NCI-H2196 (cell line): Measurements from ENCODE around the gene PTPRC.
"Not testable (repeated sequence)": the region's sequence is repeated elsewhere in the genome, so short reads cannot be mapped to it uniquely, and the experiment has no call there.

Experiments
- DNase-seq: peaks from one replicate; lab custom pipeline; 2025; ENCODE audit not compliant: unreplicated experiment; lab: John Stamatoyannopoulos, UW

Gene PTPRC, protein sequence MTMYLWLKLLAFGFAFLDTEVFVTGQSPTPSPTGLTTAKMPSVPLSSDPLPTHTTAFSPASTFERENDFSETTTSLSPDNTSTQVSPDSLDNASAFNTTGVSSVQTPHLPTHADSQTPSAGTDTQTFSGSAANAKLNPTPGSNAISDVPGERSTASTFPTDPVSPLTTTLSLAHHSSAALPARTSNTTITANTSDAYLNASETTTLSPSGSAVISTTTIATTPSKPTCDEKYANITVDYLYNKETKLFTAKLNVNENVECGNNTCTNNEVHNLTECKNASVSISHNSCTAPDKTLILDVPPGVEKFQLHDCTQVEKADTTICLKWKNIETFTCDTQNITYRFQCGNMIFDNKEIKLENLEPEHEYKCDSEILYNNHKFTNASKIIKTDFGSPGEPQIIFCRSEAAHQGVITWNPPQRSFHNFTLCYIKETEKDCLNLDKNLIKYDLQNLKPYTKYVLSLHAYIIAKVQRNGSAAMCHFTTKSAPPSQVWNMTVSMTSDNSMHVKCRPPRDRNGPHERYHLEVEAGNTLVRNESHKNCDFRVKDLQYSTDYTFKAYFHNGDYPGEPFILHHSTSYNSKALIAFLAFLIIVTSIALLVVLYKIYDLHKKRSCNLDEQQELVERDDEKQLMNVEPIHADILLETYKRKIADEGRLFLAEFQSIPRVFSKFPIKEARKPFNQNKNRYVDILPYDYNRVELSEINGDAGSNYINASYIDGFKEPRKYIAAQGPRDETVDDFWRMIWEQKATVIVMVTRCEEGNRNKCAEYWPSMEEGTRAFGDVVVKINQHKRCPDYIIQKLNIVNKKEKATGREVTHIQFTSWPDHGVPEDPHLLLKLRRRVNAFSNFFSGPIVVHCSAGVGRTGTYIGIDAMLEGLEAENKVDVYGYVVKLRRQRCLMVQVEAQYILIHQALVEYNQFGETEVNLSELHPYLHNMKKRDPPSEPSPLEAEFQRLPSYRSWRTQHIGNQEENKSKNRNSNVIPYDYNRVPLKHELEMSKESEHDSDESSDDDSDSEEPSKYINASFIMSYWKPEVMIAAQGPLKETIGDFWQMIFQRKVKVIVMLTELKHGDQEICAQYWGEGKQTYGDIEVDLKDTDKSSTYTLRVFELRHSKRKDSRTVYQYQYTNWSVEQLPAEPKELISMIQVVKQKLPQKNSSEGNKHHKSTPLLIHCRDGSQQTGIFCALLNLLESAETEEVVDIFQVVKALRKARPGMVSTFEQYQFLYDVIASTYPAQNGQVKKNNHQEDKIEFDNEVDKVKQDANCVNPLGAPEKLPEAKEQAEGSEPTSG (N-terminal part only)

DNA sequence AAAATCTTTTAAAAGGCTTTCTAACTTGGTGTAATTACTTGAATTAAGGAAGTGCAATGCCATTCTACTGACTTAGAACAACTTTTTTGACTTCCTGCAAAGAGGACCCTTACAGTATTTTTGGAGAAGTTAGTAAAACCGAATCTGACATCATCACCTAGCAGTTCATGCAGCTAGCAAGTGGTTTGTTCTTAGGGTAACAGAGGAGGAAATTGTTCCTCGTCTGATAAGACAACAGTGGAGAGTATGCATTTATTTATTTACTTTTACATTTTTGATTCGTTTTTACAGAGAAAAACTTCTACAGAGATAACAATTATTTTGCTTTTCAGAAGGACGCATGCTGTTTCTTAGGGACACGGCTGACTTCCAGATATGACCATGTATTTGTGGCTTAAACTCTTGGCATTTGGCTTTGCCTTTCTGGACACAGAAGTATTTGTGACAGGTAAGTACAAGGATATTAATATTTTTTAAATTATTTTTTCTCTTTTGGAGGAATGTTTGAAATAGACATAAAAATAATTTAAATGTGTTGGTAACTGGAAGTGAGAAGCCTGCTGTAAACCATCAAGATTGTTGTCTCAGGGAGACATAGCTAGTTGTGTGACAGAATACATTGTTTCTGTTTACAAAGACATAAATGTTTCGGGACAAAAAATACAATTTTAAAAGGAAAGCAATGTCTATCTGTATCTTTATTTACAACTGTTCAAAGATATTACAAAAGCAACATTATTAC, at the start of gene PTPRC:
Gene PTPRC (plus strand): TSS at position 147 of the 742 bp plus-strand sequence. CDS start 229 bp downstream, at position 376.
- DNase-seq = no peak

DNA sequence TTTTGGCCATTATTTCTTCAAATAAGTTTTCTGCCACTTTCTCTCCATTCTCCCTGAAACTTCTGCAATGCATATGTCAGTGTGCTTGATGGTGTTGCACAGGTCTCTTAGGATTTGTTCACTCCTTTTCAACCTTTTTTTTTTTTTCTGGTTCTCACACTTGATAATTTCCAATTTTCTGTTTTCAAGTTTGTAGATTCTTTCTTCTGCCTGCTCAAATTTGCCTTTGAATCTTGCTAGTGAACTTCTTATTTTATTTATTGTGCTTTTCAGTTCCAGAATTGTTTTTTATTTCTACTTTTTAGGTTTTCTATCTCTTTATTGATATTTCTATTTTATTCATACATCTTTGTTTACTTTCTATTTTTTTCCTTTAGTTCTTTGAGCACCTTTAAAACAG, 48.4 kb upstream of the PTPRC start:
- no peak for DNase-seq

DNA sequence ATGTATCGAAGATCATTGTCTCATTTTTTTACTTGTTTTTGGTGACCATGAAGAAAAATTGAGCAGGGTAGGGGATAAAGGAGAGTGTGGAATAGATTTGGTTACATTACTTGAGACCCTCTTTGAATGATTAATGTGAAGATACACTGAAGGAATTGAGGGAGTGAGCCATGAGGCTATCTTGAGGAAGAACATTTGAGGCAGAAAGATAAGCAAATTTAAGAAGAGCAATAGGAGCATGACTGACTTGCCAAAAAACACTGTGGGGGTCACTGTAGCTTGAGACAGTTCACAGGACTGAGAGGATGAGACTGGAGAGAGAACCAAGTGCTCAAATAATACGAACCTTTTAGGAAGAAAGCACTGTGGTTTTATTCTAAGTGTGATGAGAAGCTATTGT, 43.1 kb upstream of the PTPRC start:
- no peak for DNase-seq

DNA sequence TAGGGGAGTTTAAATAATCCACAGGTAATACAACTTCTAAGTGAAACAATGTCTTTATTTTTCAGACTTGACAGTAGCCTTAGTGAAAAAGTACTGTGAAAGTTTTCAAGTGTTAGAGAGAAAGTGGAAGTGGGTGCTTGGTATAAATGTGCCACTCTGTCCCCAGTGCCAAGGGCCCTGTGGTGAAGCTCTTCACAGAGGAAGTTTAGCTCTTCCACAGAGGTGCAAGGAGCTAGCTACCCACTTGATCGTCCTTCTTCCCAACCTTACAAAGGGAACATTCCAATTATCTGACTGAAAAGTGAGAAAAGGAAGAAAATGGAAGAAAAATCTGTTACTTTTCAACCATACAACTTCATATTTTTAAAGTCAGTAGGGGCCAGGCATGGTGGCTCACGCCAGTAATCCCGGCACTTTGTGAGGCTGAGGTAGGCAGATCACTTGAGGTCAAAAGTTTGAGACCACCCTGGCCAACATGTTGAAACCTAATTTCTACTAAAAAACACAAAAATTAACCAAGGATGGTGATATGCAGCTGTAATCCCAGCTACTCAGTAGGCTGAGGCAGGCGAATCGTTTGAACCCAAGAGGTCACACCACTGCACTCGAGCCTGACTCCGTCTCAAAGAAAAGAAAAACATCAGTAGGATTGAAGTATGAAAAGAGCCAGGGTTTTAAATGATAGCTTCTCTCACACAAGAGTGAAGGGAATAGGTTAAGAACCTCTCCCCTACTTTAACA, 41.0 kb upstream of the PTPRC start:
- no peak for DNase-seq

DNA sequence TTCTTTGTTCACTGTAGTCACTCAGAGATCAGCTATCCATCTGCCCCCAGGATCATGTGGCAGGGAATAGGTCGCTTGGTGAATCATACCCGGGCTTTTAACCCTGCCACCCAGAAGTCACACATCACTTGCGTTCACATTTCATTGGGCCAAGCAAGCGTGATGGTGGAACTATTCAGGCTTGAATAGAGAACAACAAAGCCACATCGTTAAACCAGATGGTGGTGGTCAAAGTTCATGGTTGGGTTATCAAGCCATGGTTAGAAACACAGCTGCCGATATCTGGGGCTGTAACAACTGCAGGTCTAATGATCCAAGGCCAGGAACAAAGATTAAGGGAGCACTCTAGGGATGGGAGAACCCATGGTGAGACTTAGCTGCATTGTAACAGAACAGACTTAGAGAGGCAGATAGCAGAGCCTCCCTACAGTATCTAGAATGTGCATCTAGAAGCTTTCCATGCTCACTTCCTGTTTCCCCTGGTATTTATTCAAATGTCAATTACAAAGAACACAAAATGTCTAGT, 40.0 kb upstream of the PTPRC start:
- DNase-seq = no peak

DNA sequence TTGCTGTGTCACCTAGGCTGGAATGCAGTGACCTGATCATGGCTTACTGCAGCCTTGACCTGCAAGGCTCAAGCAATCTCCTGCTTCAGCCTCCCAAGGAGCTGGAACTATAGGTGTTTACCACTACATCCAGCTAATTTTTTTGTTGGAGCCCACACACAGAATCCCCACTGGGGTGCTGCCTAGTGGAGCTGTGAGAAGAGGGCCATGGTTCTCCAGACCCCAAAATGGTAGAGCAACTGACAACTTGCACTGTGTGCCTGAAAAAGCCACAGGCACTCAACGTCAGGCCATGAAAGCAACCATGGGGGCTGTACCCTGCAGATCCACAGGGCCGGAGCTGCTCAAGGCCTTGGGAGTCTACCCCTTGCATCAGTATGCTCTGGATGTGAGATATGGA, 39.1 kb upstream of the PTPRC start:
- DNase-seq = no peak

DNA sequence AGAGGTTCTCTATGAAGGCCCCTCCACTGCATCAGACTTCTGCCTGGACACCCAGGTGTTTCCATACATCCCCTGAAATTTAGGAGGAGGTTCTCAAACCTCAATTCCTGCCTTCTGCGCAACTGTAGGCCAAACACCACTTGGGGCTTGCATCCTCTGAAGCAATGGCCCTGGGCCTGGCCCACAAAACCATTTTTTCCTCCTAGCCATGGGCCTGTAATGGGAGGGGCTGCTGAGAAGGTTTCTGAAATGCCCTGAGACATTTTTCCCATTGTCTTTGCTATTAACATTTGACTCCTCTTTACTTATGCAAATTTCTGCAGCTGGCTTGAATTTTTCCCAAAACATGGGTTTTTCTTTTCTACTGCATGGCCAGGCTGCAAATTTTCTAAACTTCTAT, 37.9 kb upstream of the PTPRC start:
- DNase-seq = no peak

DNA sequence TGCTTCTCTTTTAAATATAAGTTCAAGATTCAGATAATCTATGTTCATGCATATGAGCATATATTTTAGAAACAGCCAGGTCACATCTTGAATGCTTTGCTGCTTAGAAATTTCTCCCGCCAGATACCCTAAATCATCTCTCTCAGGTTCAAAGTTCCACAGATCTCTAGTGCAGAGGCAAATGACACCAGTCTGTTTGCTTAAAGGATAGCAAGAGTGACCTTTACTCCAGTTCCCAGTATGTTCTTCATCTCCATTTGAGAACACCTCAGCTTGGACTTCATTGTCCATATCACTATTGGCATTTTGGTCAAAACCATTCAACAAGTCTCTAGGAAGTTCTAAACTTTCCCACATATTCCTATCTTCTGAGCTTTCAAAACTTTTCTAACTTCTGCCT, 37.5 kb upstream of the PTPRC start:
- not testable (repeated sequence) for DNase-seq

DNA sequence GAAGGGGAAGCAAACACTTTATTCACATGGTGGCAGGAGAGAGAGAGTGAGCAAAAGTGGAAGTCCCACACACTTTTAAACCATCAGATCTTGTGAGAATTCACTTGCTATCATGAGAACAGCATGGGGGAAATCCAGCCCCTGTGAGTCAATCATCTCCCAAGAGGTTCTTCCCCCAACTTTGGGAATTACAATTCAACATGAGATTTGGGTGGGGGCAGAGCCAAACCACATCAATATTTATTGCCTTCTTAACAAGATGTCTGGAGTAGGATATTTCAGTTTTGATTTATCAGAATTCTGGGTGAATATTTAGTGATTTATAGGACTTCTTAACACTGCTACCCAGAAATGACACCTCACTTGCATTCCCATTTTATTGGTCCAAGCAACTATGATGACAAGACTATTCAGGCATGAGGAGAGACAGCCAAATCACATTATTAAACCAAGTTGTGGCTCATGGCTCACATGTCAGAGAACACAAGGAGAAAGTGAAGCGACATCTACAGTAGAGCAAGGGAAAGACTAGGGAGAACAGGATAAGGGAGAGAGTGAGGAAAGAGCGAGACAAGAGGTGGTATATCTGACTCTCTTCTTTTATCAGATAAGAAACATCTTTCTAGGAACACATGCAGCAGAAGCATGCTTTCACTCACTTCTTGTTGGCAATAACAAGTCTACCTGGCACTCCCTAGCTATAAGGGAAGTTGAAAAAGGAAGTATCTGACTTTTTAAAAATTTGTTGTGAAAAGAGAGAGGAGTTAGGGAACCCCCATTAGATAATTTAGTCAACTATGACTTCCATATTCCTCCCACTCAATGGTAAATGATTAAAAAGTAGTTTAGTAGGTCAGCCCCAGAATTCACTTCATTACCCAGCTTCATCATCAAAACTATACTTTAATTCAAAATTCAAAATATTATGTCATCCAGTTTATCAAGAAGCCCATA, 36.6 kb upstream of the PTPRC start:
- no peak for DNase-seq

DNA sequence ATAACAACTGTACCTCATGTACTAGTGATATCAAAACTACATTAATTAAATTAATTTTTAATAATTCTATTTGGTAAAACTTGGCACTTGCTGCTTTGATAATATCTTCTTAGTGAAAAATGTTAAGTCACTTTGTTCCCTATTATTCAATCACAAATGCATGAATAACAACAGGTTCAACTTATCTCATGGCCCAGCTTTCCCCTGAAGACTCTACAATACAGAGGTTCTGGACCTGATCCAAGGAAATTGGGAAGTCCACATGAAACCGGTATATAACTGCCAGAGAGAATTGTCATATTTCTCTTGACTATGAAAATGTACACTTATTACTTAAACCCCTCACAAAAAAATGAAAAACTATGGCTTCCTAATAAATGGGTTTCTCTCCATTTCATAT, 33.9 kb upstream of the PTPRC start:
- DNase-seq = no peak

DNA sequence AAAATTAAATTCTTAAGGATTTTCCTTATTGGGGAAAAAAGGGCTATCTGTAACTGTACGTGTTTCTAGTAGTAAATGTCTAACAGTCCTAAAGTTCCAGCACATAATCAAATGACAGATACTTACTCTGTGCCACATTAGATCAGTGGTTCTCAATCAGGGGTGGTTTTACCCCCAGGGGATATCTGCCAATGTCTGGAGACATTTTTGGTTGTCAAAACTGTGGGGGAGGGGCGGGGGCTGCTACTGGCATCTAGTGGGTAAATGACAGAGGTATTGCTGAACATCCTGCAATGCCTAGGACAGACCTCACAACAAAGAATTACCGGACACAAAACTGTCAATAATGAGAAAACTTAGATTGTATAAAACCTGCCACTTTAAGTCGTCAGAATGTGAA, 33.4 kb upstream of the PTPRC start:
- DNase-seq = no peak

DNA sequence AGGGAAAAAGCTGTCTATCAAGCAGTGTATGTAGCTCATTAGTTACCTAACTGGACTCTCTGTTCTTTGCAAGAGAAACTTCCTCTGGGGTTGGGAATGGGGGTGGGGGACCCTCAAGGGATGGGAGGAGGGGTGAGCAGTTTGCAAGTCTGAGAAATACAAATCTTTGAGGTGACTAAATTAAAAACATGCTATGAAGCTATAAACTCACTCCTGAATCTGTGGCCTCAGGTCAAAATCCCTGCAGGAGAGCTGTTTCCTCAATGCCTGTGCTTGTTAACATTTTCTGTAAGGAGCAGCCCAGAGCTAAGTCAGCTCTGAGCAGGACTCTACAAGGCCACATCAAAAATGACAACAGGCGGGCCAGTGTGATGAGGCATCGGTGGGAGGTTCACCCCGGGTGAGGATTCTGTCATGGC, 32.8 kb upstream of the PTPRC start:
- DNase-seq = no peak

DNA sequence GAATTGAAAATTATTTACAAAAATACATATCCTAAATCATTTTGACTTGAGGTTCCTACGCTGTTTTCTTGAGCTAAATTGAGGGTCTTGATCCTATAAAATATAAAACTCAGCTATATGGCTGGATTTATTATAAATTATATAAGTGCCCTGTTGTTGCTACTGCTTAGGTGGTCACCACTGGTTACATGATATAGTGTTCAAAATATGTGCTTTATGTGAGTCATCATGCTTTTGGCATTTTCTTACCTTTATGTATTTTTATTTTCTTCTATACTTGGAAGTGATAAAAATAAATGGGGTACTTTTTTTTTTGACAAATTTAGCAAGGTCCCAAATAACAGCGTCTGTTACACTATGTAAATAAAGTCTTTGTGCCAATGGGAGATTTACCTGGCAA, 31.1 kb upstream of the PTPRC start:
- no peak for DNase-seq

DNA sequence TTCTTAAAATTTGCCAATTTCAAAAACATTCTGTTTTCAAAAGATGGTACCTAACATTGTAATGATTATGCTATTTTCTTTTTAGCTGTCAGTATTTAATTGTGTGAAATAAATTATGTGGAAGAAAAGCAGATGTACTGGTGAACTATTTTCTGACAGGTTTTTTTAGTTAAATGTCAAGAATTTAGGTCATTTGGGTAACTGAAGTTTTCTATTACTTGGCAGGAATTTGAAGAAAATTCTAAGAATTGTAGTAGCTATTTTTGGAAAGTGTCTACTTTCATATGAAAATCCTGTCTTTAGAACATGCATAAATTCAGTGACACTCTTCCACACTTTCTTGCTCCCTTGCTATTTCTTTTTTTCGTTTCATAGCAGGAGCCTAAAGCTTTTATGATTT, 28.5 kb upstream of the PTPRC start:
- DNase-seq = no peak

DNA sequence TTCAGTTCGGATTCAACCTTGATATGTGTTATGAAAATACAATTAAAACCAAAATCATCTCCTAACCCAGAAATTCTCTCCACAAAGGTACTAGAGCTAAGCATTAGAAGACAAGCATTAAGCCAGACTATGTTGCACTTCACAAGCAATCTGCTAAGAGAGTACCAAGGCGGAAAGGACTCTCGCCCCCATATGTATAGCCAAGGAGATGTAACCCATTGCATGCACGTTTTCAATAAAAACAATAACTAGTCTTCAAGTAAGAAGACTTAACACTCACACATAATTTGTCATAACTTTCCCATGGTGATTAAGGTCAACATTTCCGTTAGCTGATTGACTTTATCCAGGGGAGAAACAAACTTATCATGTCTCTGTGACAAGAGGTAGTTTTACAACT, 27.6 kb upstream of the PTPRC start:
- DNase-seq = no peak

DNA sequence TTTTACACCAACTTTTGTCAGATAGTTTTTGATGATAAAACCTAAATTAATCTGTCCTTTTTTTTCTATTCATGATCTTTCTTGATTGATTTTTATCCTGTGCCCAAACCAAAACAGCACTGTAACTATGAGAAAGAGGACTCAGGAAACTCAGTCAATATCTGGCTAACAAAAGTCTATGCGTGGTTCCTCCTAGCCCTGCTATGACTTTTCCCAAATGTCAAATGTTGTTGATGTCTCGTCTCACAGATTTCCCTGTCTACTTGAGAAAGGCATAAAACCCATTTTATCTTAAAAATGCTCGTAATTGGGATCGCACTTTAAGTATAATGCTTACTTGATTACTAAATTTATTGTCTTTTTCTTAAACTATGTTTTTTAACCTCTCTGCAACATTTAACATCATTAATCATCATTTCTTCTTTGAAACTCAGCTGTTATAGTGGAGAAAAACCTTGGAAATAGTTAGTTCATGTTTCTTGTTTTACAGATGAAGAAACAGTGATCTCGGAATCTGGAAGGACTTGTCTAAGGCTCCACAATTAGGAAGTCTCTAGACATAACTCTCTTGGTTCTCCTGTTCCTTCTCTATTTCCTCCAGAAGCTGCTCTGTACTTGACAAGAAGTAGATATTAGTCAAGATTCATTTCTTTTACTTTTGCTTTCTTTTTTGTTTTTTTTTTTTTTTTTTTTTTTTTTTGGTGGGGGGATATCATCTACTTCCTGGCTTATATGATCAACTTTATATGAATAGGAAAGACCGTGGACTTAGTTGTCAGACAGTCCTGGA, 26.2 kb upstream of the PTPRC start:
- no peak for DNase-seq

DNA sequence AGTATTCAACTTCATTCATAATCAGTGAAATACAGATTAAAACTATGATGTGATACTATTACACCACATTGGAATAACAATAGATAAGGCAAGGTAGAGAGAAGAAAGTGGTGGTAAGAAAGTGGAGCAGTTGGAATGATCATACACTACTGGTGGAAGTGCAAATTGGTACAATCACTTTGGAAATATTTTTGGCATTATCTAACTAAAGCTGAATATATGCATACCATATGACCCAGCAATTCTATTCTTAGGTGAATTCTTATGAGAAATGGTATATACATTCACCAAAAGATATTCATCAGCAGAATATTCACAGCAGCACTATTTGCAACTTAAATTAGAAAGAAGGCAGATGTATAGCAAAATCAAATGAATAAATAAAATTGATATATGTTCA, 21.4 kb upstream of the PTPRC start:
- no peak for DNase-seq
